Fibroblast of lung (primary cell): ENCODE results near the gene OR5D16. TPM values are rescaled to one million over a fixed set of nuclear protein-coding genes. Genes with fewer than 3 reads are reported as not detected.
"Not testable (repeated sequence)": the region's sequence is repeated elsewhere in the genome, so short reads cannot be mapped to it uniquely, and the experiment has no call there.

ENCODE experiments used
- DNase-seq, 2 donors: peaks; one replicate each; pipeline versions ENCODE4 v3.0.0 to v3.0.0-alpha.2; 2010; ENCODE audit warnings: low read depth in 2 of 2
- H2AFZ ChIP-seq: 2 replicates; pipeline ENCODE4 v1.5.1; 2012; ENCODE audit warnings: low read length, control low read depth, inconsistent platforms
- H3K27ac ChIP-seq: 2 replicates; pipeline ENCODE4 v1.5.1; 2011; ENCODE audit warnings: low read length, control low read depth; ENCODE audit not compliant: insufficient read depth
- H3K27me3 ChIP-seq: 2 replicates; pipeline ENCODE4 v1.5.1; 2011; ENCODE audit warnings: mild to moderate bottlenecking, low read length; ENCODE audit not compliant: control insufficient read depth, insufficient read depth
- H3K36me3 ChIP-seq: 2 replicates; pipeline ENCODE4 v1.5.1; 2011; ENCODE audit warnings: low read length; ENCODE audit not compliant: control insufficient read depth, insufficient read depth
- H3K4me1 ChIP-seq: 2 replicates; pipeline ENCODE4 v1.5.1; 2011; ENCODE audit warnings: low read length; ENCODE audit not compliant: control insufficient read depth, insufficient read depth; ENCODE audit errors: extremely low read depth
- H3K4me2 ChIP-seq: 2 replicates; pipeline ENCODE4 v1.5.1; 2011; ENCODE audit warnings: low read length, control low read depth; ENCODE audit not compliant: insufficient read depth; ENCODE audit errors: extremely low read depth
- H3K4me3 ChIP-seq, 4 experiments: fragments of 200-600 bp in 1 of 4; sonication (generic) in 1 of 4; replicated peaks in 1 of 4; 2 replicates each; pipeline ENCODE4 v1.5.1; 2011 to 2016; ENCODE audit warnings: low read length in 4 of 4, low read depth in 3 of 4, mild to moderate bottlenecking in 3 of 4, control low read depth in 2 of 4, inconsistent platforms in 1 of 4, mixed read lengths in 1 of 4; ENCODE audit not compliant: insufficient read depth in 1 of 4; ENCODE audit errors: control extremely low read depth in 1 of 4
- H3K79me2 ChIP-seq: 2 replicates; pipeline ENCODE4 v1.5.1; 2012; ENCODE audit warnings: mild to moderate bottlenecking, low read length, inconsistent platforms; ENCODE audit not compliant: control insufficient read depth, insufficient read depth
- H3K9ac ChIP-seq: 2 replicates; pipeline ENCODE4 v1.5.1; 2011; ENCODE audit warnings: mild to moderate bottlenecking, low read length, control low read depth; ENCODE audit not compliant: insufficient read depth
- H3K9me3 ChIP-seq: 2 replicates; pipeline ENCODE4 v1.5.1; 2012; ENCODE audit warnings: low read depth, low read length; ENCODE audit not compliant: control insufficient read depth, insufficient read depth
- H4K20me1 ChIP-seq: 2 replicates; pipeline ENCODE4 v1.5.1; 2011; ENCODE audit warnings: low read length; ENCODE audit not compliant: control insufficient read depth, insufficient read depth; ENCODE audit errors: extremely low read depth
- polyA plus RNA-seq, 2 donors: library from polyadenylated mRNA; depleted of rRNA in 1 of 2; stranded (reverse) in 1 of 2; unstranded in 1 of 2; fragments of >200 nt; gene quantifications; 2 replicates each; pipeline ENCODE4 v1.2.1, GENCODE V29; 2011 to 2012; ENCODE audit warnings: missing spikeins in 1 of 2
- total RNA-seq: library from RNA; depleted of rRNA; stranded (reverse); fragments of >200 nt; gene quantifications from 2 replicates; pipeline ENCODE4 v1.2.1, GENCODE V29; 2014

The OR5D16 gene
- total and polyA plus RNA-seq, 2 donors (not counting 1 experiment from before 2014, with no cell fraction given), result not detected

GRCh38 chr11:55873146-55873545 lies 34.6 kb downstream of the OR5D16 start:
- not testable (repeated sequence) for H4K20me1 ChIP-seq, H2AFZ ChIP-seq, H3K27me3 ChIP-seq, H3K36me3 ChIP-seq, H3K79me2 ChIP-seq, H3K9me3 ChIP-seq, H3K4me2 ChIP-seq, H3K9ac ChIP-seq, DNase-seq, H3K4me3 ChIP-seq, H3K27ac ChIP-seq, H3K4me1 ChIP-seq

DNA sequence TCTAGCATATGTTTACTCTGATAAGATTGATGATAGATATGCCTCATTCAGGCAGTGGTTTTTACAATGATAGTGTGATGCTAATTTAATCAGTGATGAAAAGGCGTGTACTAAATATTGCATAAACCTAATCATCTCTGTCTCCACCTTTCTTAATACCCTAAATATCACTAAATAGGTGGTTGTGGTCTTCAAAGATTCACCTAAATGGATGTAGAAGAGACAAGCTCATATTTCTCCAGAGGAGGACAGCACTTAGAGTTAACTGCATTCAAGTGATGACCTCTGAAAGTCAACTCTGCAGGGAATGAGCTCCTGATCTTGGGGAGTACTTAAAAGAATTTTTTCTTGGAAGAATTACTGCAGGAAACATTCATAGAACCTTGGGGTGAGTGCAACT lies 44.4 kb downstream of the OR5D16 start, which contains the start of gene TRIM51:
TSS of gene TRIM51 (plus strand) at position 301 of the 400 bp plus-strand sequence. CDS start 2,132 bp downstream, outside the sequence.
- H3K79me2 ChIP-seq, H3K36me3 ChIP-seq, H3K27me3 ChIP-seq, DNase-seq, H3K9me3 ChIP-seq, H3K4me2 ChIP-seq, H2AFZ ChIP-seq, H4K20me1 ChIP-seq, H3K9ac ChIP-seq, H3K4me1 ChIP-seq, H3K27ac ChIP-seq, H3K4me3 ChIP-seq: not testable (repeated sequence)

- H3K9me3 ChIP-seq, H4K20me1 ChIP-seq, H3K36me3 ChIP-seq, DNase-seq, H3K9ac ChIP-seq, H3K79me2 ChIP-seq, H2AFZ ChIP-seq, H3K27me3 ChIP-seq, H3K4me3 ChIP-seq, H3K4me2 ChIP-seq, H3K27ac ChIP-seq, H3K4me1 ChIP-seq: not testable (repeated sequence)
Observed at GRCh38 chr11:55884995-55885394, 46.4 kb downstream of the OR5D16 start.

- not testable (repeated sequence) for H3K4me3 ChIP-seq, H3K27me3 ChIP-seq, H3K36me3 ChIP-seq, H4K20me1 ChIP-seq, H3K9ac ChIP-seq, DNase-seq, H3K79me2 ChIP-seq, H3K4me2 ChIP-seq, H3K4me1 ChIP-seq, H3K9me3 ChIP-seq, H3K27ac ChIP-seq, H2AFZ ChIP-seq
Observed at GRCh38 chr11:55885481-55885880, 46.9 kb downstream of the OR5D16 start.

Other genes starting within 250 kb of the OR5D16 start
- not detected in 2 replicates for gene OR4C11, start 231.1 kb upstream of the OR5D16 start, total RNA-seq
- not detected in 2 replicates for gene OR4C11, start 231.1 kb upstream of the OR5D16 start, polyA plus RNA-seq
- not detected in 2 replicates for gene OR4P4, start 203.6 kb upstream of the OR5D16 start, total RNA-seq
- not detected in 2 replicates for gene OR4P4, start 203.6 kb upstream of the OR5D16 start, polyA plus RNA-seq
- gene OR4S2, start 190.4 kb upstream of the OR5D16 start, total RNA-seq, result not detected in 2 replicates
- not detected in 2 replicates for gene OR4S2, start 190.4 kb upstream of the OR5D16 start, polyA plus RNA-seq
- gene OR4C6, start 176.6 kb upstream of the OR5D16 start, total RNA-seq, result not detected in 2 replicates
- gene OR4C6, start 176.6 kb upstream of the OR5D16 start, polyA plus RNA-seq, result not detected in 2 replicates
- not detected in 2 replicates for gene OR5D13, start 65.3 kb upstream of the OR5D16 start, total RNA-seq
- not detected in 2 replicates for gene OR5D13, start 65.3 kb upstream of the OR5D16 start, polyA plus RNA-seq
- not detected in 2 replicates for gene OR5D14, start 43.2 kb upstream of the OR5D16 start, total RNA-seq
- gene OR5D14, start 43.2 kb upstream of the OR5D16 start, polyA plus RNA-seq, result not detected in 2 replicates
- gene OR5L1, start 27.4 kb upstream of the OR5D16 start, total RNA-seq, result not detected in 2 replicates
- not detected in 2 replicates for gene OR5L1, start 27.4 kb upstream of the OR5D16 start, polyA plus RNA-seq
- not detected in 2 replicates for gene OR5D18, start 19.1 kb upstream of the OR5D16 start, total RNA-seq
- gene OR5D18, start 19.1 kb upstream of the OR5D16 start, polyA plus RNA-seq, result not detected in 2 replicates
- not detected in 2 replicates for gene OR5L2, start 11.5 kb upstream of the OR5D16 start, total RNA-seq
- not detected in 2 replicates for gene OR5L2, start 11.5 kb upstream of the OR5D16 start, polyA plus RNA-seq
- gene TRIM51, start 44.5 kb downstream of the OR5D16 start, total RNA-seq, result not detected in 2 replicates
- not detected in 2 replicates for gene TRIM51, start 44.5 kb downstream of the OR5D16 start, polyA plus RNA-seq
- not detected in 2 replicates for gene OR5W2, start 75.8 kb downstream of the OR5D16 start, total RNA-seq
- gene OR5W2, start 75.8 kb downstream of the OR5D16 start, polyA plus RNA-seq, result not detected in 2 replicates
- gene OR5I1, start 97.6 kb downstream of the OR5D16 start, total RNA-seq, result not detected in 2 replicates
- gene OR5I1, start 97.6 kb downstream of the OR5D16 start, polyA plus RNA-seq, result not detected in 2 replicates
- gene OR10AG1, start 131.2 kb downstream of the OR5D16 start, total RNA-seq, result not detected in 2 replicates
- gene OR10AG1, start 131.2 kb downstream of the OR5D16 start, polyA plus RNA-seq, result not detected in 2 replicates
- gene OR5F1, start 155.9 kb downstream of the OR5D16 start, total RNA-seq, result not detected in 2 replicates
- not detected in 2 replicates for gene OR5F1, start 155.9 kb downstream of the OR5D16 start, polyA plus RNA-seq
- gene OR5AS1, start 188.9 kb downstream of the OR5D16 start, total RNA-seq, result not detected in 2 replicates
- gene OR5AS1, start 188.9 kb downstream of the OR5D16 start, polyA plus RNA-seq, result not detected in 2 replicates